ENCODE results near the gene NLRX1.
A peak's percentile ranks its signal among the peaks of the same experiment; 100 is the strongest.
"Not testable (repeated sequence)": the region's sequence is repeated elsewhere in the genome, so short reads cannot be mapped to it uniquely, and the experiment has no call there.

The NLRX1 gene

GRCh38 chr11:119168471-119169281 lies at the start of gene NLRX1:
NLRX1 (plus strand) TSS chr11:119168725; CDS start chr11:119171404, 2,679 bp downstream.
- peak; percentile 89 for DNase-seq (ENCODE audit: low spot score)

GRCh38 chr11:119118946-119119345 lies 49.6 kb upstream of the NLRX1 start:
- no peak for DNase-seq (ENCODE audit: low spot score)

- no peak for DNase-seq (ENCODE audit: low spot score)
These were observed 47.9 kb upstream of the NLRX1 start for GRCh38 chr11:119120639-119121007.

- DNase-seq (ENCODE audit: low spot score) = peak; percentile 99
These were observed 47.3 kb upstream of the NLRX1 start, which contains the start of gene HINFP for GRCh38 chr11:119121008-119121810. HINFP (plus strand) TSS chr11:119121580; CDS start chr11:119126945, 5,365 bp downstream.

GRCh38 chr11:119121811-119122124 lies 46.8 kb upstream of the NLRX1 start:
- no peak for DNase-seq (ENCODE audit: low spot score)

GRCh38 chr11:119125821-119126220 lies 42.7 kb upstream of the NLRX1 start:
- DNase-seq (ENCODE audit: low spot score) = no peak

GRCh38 chr11:119126675-119127268 lies 41.8 kb upstream of the NLRX1 start:
- DNase-seq (ENCODE audit: low spot score) = no peak

- DNase-seq (ENCODE audit: low spot score) = no peak
These were observed 37.9 kb upstream of the NLRX1 start for GRCh38 chr11:119130662-119131061.

GRCh38 chr11:119134389-119134978 lies 34.0 kb upstream of the NLRX1 start:
- no peak for DNase-seq (ENCODE audit: low spot score)

GRCh38 chr11:119139276-119139675 lies 29.2 kb upstream of the NLRX1 start:
- DNase-seq (ENCODE audit: low spot score) = not testable (repeated sequence)

- DNase-seq (ENCODE audit: low spot score) = no peak
These were observed 23.6 kb upstream of the NLRX1 start for GRCh38 chr11:119144825-119145486.

GRCh38 chr11:119145551-119145950 lies 23.0 kb upstream of the NLRX1 start:
- DNase-seq (ENCODE audit: low spot score) = no peak

- no peak for DNase-seq (ENCODE audit: low spot score)
These were observed 20.8 kb upstream of the NLRX1 start for GRCh38 chr11:119147604-119148333.

GRCh38 chr11:119148720-119149017 lies 19.9 kb upstream of the NLRX1 start:
- no peak for DNase-seq (ENCODE audit: low spot score)

GRCh38 chr11:119149018-119149785 lies 19.3 kb upstream of the NLRX1 start, which contains the start of gene ABCG4:
ABCG4 (plus strand) TSS chr11:119149052; CDS start chr11:119149966, 914 bp downstream.
- DNase-seq (ENCODE audit: low spot score) = no peak

GRCh38 chr11:119149786-119150275 lies 18.7 kb upstream of the NLRX1 start:
- DNase-seq (ENCODE audit: low spot score) = no peak

- no peak for DNase-seq (ENCODE audit: low spot score)
These were observed 16.5 kb upstream of the NLRX1 start for GRCh38 chr11:119152043-119152442.

GRCh38 chr11:119152604-119153003 lies 15.9 kb upstream of the NLRX1 start:
- DNase-seq (ENCODE audit: low spot score) = no peak

- DNase-seq (ENCODE audit: low spot score) = no peak
These were observed 15.3 kb upstream of the NLRX1 start for GRCh38 chr11:119153049-119153818.

All from left forelimb (tissue), 1 donor.